ENCODE data around the gene PDE1C. TPM values are rescaled to one million over a fixed set of nuclear protein-coding genes. Genes with fewer than 3 reads are reported as not detected.
A peak's percentile ranks its signal among the peaks of the same experiment; 100 is the strongest.

The PDE1C gene
- total RNA-seq, 2 donors from 2014 or later, result 35.7 to 47.8 TPM

GRCh38 chr7:31874631-31875386, 195.4 kb downstream of the PDE1C start:
- peaks cover 11% of the 10 kb centered on the region for H3K36me3 ChIP-seq
- TF ChIP-seq CTCF (IDR thresholded peaks at IDR 0.05), result no peak
- no peaks in the 10 kb centered on the region for H3K9me3 ChIP-seq
- no peak for DNase-seq (ENCODE audit: low spot score)
- peak overlapping the region; percentile 36 to 62 for H3K27ac ChIP-seq
- H3K4me3 ChIP-seq, result no peak overlapping the region
- H3K27me3 ChIP-seq, result no peaks in the 10 kb centered on the region
- peaks cover 0 to 8% of the 10 kb centered on the region in 2 donors for H3K4me1 ChIP-seq

GRCh38 chr7:31873816-31874597, 196.2 kb downstream of the PDE1C start:
- H3K4me1 ChIP-seq, result peaks cover 0 to 8% of the 10 kb centered on the region in 2 donors
- H3K36me3 ChIP-seq, result peaks cover 11% of the 10 kb centered on the region
- no peak for DNase-seq (ENCODE audit: low spot score)
- peaks cover 0 to 1% of the 10 kb centered on the region in 2 donors for H3K9me3 ChIP-seq
- H3K27ac ChIP-seq, result peak overlapping the region in 1 of 2 donors; percentile 36
- no peak overlapping the region for H3K4me3 ChIP-seq
- no peak for TF ChIP-seq CTCF (IDR thresholded peaks at IDR 0.05)
- no peaks in the 10 kb centered on the region for H3K27me3 ChIP-seq

DNA sequence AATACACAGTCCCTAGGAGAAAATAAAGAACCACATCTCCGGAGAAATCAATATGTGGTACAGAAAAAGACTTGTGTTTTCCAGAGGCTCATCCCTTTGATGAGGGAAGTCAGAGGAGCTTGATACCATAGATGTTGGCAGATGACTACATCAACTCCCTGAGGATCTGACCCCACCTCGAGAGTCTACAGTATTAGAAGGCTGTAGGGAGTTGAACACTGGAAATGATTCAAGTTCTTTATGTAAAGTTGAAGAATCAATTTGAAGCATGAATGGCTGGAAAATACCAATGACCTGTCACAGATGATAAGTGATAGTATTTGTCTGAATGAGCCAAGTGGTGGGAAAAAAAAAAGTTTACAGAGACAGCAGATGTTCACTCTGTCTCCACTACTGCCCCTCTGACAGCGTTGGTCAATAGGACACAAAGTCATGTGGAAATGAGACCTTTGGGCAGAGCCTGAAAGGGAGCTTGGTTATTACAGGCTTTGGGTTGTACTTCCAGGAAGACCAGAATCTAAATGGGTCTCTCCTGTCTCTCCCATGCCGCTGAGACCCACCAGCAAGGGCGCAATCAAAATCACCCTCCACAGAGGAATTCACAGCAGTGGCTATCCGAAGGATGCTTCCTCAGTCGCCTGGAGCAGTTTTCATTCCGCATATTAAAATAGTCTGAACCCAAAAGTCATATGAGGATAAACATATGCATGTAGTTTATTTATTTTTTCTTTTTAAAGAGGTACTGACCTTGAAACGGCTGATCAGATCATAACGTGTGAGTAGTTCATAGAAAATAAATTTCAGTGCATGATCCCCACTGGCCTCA, 197.4 kb downstream of the PDE1C start:
- Histone ChIP-seq H3K27me3 (no peaks in the 10 kb centered on the region), H3K36me3 (peaks cover 11% of the 10 kb centered on the region), H3K4me1 (peaks cover 0 to 8% of the 10 kb centered on the region in 2 donors), H3K27ac (no peak overlapping the region), H3K4me3 (no peak overlapping the region), H3K9me3 (peaks cover 0 to 14% of the 10 kb centered on the region in 2 donors)
- TF ChIP-seq CTCF (IDR thresholded peaks at IDR 0.05), result no peak
- DNase-seq (ENCODE audit: low spot score), result no peak

- H3K9me3 ChIP-seq, result peaks cover 0 to 14% of the 10 kb centered on the region in 2 donors
- H3K4me1 ChIP-seq, result no peaks in the 10 kb centered on the region
- no peak overlapping the region for H3K4me3 ChIP-seq
- TF ChIP-seq CTCF (IDR thresholded peaks at IDR 0.05), result no peak
- DNase-seq (ENCODE audit: low spot score), result no peak
- no peaks in the 10 kb centered on the region for H3K36me3 ChIP-seq
- no peaks in the 10 kb centered on the region for H3K27me3 ChIP-seq
- H3K27ac ChIP-seq, result no peak overlapping the region
Measured at GRCh38 chr7:31864646-31865045, 205.6 kb downstream of the PDE1C start.

DNA sequence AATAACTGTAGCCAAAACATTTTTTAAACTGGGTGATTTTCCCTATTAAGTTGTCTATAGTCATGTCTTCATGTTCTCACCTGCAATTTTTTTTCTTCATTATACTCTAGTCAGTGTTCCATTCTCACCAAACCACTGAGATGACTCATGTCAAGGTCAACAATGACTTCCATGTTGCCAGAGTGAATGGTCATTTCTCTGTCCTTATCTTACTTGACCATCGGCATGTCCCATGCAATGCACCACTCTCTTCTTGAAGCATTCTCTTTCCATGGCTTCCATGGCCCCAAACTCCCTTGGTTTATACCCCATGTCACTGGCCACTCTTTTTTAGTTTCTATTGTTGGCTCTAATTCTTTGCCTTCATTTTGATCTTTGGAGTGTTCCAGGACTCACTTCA, 209.3 kb downstream of the PDE1C start:
- no peak for TF ChIP-seq CTCF (IDR thresholded peaks at IDR 0.05)
- Histone ChIP-seq H3K4me1 (no peaks in the 10 kb centered on the region), H3K9me3 (no peaks in the 10 kb centered on the region), H3K27ac (no peak overlapping the region), H3K4me3 (no peak overlapping the region), H3K27me3 (no peaks in the 10 kb centered on the region), H3K36me3 (no peaks in the 10 kb centered on the region)
- DNase-seq (ENCODE audit: low spot score), result no peak

Measured in right atrium auricular region (tissue), 2 donors.